Measurements from ENCODE around the gene USP5.

- no peak for TF ChIP-seq CTCF (IDR thresholded peaks at IDR 0.05)
- TF ChIP-seq POLR2A (IDR thresholded peaks at IDR 0.05), result no peak
- no peak for TF ChIP-seq EP300 (IDR thresholded peaks at IDR 0.05)
Observed at GRCh38 chr12:6883683-6884082, 31.7 kb downstream of the USP5 start.
